LNCaP clone FGC (cell line): ENCODE measurements around the gene EIF5A.

Experiments used
- DNase-seq: peaks from one replicate; pipeline ENCODE4 v3.0.0-alpha.2; 2011; ENCODE audit warnings: low read depth
- H3K4me3 ChIP-seq: 2 replicates; pipeline ENCODE4 v1.5.1; 2011; ENCODE audit warnings: mild to moderate bottlenecking, low read depth, low read length, control low read depth
- TF ChIP-seq, protein P1 (sequence below): IDR thresholded peaks from 2 replicates; pipeline ENCODE4 v1.5.1; 2012; ENCODE audit warnings: mild to moderate bottlenecking; ENCODE audit not compliant: control insufficient read depth, insufficient read depth; ENCODE audit errors: extremely low read depth

EIF5A gene

DNA sequence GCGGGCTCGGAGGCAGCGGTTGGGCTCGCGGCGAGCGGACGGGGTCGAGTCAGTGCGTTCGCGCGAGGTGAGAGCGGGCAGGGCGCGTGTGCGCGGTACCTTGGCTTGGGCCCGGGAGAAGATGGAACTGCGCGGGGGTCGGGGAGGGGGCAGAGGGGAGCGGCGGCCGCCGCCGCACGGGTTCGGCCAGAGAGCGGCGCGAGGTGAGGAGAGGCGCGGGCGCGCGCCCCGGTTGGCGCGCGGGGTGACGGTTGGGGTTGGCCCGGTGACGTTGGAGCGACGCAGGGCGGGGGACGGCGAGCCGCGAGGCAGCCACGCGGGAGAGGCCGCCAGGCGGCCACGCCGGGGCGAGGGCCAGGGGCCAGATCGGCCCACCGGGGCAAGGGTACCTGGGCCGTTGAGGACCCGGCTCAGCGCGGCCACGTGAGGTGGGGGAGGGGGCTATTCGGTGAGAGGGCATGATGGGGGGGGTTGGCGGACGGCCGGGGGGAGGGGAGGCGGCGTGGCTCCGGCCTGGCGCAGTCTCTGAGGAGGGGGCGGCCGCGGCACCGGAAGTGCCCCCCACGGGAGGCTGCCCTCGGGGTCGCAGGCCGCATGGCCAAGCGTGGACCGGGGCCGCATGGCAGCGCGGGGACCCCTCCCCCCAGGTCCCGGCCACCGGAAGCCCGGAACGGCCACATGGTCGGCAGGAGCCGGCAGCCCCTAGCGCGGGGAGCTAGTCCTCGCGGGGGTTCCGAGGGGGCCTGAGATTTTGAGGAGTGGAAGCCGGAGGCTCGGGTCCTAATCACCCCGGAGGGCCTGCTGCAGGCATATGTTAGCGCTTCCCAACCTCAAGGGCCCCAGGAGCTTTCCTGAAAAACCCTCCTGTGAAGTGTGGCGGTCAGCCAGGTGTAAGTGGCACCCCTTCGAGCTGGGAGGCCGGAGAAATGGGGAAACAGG lies 527 bp downstream of the EIF5A start:
- TF ChIP-seq, protein P1, sequence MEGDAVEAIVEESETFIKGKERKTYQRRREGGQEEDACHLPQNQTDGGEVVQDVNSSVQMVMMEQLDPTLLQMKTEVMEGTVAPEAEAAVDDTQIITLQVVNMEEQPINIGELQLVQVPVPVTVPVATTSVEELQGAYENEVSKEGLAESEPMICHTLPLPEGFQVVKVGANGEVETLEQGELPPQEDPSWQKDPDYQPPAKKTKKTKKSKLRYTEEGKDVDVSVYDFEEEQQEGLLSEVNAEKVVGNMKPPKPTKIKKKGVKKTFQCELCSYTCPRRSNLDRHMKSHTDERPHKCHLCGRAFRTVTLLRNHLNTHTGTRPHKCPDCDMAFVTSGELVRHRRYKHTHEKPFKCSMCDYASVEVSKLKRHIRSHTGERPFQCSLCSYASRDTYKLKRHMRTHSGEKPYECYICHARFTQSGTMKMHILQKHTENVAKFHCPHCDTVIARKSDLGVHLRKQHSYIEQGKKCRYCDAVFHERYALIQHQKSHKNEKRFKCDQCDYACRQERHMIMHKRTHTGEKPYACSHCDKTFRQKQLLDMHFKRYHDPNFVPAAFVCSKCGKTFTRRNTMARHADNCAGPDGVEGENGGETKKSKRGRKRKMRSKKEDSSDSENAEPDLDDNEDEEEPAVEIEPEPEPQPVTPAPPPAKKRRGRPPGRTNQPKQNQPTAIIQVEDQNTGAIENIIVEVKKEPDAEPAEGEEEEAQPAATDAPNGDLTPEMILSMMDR = no peak
- H3K4me3 ChIP-seq = peak overlapping the region; percentile 66
- no peak for DNase-seq

DNA sequence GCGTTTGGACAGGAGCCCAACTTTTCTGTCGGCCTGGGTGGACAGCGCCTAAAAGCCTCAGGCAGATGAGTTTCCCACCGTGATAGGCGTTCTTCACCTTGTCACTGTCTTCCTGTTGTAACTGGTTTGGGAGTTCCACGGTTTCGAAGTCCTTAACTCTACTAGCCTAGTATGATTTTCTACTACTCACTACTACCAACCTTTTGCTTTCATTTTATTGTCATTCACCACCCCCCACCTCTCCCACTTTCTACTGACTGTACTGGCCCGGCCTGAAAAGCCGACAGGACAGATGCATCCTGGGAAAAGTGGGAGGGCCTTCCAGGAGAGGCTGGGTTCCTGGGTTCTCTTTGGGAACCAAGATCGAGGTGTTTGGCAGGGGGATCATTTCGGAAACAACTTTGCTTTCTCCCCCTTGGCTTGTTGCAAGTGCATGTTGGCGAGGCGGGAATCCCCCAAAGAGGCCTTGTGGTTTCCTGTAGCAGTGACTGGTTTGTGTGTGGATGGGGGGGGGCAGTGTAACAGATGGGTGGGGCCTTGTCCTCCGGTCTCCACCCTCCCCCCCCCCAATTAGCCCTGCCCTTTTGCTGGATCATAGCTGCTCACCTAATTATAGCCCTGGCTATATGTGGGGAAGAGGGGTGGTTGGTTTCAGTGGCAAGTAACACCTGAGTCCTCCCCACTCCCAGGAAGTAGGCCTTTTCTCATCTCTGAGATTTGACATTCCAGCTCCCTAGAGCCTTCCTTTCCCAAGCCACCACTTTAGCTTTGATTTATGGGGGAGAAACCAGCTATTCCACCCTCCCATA lies 1.4 kb downstream of the EIF5A start:
- TF ChIP-seq, protein P1 = no peak

DNA sequence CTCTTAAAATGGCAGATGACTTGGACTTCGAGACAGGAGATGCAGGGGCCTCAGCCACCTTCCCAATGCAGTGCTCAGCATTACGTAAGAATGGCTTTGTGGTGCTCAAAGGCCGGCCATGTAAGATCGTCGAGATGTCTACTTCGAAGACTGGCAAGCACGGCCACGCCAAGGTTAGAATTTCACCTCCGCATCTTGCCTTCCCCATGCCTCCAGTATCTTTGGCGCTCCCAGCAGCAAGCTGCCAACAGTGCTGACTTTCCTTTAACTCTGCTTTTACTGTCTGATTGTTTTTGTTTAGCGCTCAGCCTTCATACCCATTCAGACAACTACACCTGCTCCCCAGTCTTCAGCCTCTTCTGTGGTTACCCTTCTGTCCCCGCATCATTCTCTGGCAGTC lies 2.2 kb downstream of the EIF5A start:
- H3K4me3 ChIP-seq = peak overlapping the region; percentile 66
- TF ChIP-seq, protein P1 = no peak
- DNase-seq = no peak

More for the DNA sequence above, 1.4 kb downstream of the EIF5A start:
- DNase-seq = no peak
- peak overlapping the region; percentile 66 for H3K4me3 ChIP-seq

DNA sequence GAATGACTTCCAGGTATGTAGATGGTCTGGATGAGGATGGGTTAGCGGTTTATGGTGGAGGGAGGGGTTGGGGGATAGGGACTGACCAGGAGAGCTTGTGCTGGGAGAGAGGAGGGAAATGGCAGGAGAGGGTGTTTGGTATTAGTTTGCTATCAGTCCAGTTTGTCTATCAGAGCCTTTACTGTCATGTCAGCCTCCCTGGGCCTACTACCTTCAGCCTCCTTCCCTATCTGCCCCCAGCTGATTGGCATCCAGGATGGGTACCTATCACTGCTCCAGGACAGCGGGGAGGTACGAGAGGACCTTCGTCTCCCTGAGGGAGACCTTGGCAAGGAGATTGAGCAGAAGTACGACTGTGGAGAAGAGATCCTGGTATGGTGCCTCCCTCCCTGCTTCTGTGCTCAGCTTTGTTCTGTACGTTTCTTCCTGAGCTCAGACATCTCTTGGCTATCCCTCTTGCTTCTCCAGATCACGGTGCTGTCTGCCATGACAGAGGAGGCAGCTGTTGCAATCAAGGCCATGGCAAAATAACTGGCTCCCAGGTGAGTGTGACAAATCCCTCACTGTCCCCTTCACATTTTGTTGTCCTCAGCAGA lies 3.8 kb downstream of the EIF5A start:
- DNase-seq = no peak
- TF ChIP-seq, protein P1 = no peak
- no peak overlapping the region for H3K4me3 ChIP-seq

DNA sequence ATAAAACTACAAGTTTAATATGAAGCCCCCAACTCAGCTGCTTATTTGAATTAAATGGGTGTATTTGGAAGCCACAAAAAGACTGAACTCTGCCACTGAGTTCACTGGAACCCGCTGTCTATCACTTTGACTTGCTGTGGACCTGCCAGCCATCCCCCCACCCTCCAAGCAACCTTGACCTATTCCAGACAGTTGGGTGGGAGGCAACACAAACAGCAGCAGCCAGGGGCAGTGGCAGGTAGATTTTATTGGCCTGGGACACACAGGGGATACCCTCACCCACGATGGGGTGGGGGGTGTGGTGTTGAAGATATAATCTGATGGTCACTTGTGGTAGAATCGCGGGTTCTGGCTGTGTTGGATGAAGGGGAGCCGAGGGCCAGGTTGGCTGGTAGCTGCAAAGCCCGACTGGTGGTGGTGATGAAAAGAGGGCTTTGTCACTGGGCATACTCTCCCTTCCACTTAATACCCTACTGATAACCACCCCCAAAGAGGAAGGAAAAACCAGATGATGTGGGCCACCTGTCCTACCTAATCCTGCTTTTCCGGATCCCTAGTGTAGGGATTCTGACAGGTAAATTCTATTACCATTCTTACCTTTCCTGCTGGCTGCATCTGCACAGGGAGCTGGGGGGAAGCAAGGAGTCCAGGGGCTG lies 5.1 kb downstream of the EIF5A start:
- DNase-seq = no peak
- no peak overlapping the region for H3K4me3 ChIP-seq
- TF ChIP-seq, protein P1 = no peak

DNA sequence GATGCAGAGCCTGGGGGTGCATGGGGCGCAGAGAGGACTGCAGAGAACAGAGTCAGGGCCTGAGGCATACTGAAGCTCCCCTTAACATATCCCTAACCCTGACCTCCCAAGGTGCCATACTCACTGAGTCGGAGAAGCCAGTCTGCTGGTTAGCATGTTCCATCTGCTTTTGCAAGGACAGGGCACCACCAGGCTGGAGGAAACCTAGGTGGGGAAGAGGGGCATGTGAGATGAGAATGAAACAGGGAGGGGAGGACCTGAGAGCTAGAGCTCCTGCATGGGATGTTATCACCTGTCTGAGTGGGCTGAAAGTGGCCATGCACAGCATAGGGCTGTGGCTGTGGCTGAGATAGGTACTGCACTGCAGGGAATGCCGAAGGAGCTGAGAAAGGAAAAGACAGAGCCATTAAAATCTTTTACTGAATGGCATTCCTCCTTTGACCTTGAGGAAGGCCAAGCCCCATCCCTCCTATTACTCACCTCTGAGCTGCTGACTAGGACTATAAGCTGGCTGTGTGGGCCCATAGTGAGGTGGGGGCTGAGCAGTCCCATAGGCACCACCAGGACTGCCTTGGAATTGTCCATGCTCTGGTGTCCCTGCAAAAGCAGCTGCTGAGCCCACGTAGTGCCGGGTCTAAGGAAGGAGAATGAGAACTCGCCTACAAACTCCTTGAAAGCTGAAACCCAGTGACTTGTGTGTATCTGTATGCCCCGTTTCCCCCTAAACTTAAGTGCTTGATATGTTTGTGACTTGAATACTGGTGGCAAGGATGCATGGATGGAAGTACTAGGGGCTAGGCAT lies 5.9 kb downstream of the EIF5A start:
- no peak overlapping the region for H3K4me3 ChIP-seq
- TF ChIP-seq, protein P1 = no peak
- no peak for DNase-seq
